ENCODE measurements around the gene ZNF296.

GRCh38 chr19:45069056-45069455 lies 7.2 kb downstream of the ZNF296 start:
- TF ChIP-seq CTCF (IDR thresholded peaks at IDR 0.05; ENCODE audit: insufficient read depth, low read depth, low read length): no peak
- TF ChIP-seq EZH2 (IDR thresholded peaks at IDR 0.05; ENCODE audit: insufficient read depth, low read length): no peak
